Trophoblast cell (in vitro differentiated cells and primary cell): Measurements from ENCODE around the gene CELF5.

Experiments used
- DNase-seq, 2 donors: peaks; one replicate each; pipeline ENCODE4 v3.0.0-alpha.2; 2016
- H2AFZ ChIP-seq: 2 replicates; pipeline ENCODE4 v1.6.1; 2013; ENCODE audit warnings: low read length, moderate library complexity, mild to moderate bottlenecking; ENCODE audit not compliant: insufficient read depth, poor library complexity
- H2AK5ac ChIP-seq: 2 replicates; pipeline ENCODE4 v1.6.1; 2013; ENCODE audit warnings: mild to moderate bottlenecking, low read length
- H2BK120ac ChIP-seq: 2 replicates; pipeline ENCODE4 v1.6.1; 2013; ENCODE audit warnings: low read length, mild to moderate bottlenecking, moderate library complexity; ENCODE audit not compliant: insufficient read depth, poor library complexity
- H2BK12ac ChIP-seq: 2 replicates; pipeline ENCODE4 v1.6.1; 2013; ENCODE audit warnings: mild to moderate bottlenecking, low read length, moderate library complexity
- H2BK5ac ChIP-seq: 2 replicates; pipeline ENCODE4 v1.6.1; 2013; ENCODE audit warnings: low read length, low read depth, moderate library complexity, mild to moderate bottlenecking; ENCODE audit not compliant: poor library complexity
- H3K14ac ChIP-seq: 2 replicates; pipeline ENCODE4 v1.6.1; 2013; ENCODE audit warnings: mild to moderate bottlenecking, low read length
- H3K18ac ChIP-seq: 2 replicates; pipeline ENCODE4 v1.6.1; 2013; ENCODE audit warnings: mild to moderate bottlenecking, low read length
- H3K23ac ChIP-seq: 2 replicates; pipeline ENCODE4 v1.6.1; 2013; ENCODE audit warnings: low read length
- H3K27ac ChIP-seq: 2 replicates; pipeline ENCODE4 v1.5.1; 2013; ENCODE audit warnings: low read depth, mild to moderate bottlenecking, inconsistent platforms, low read length, moderate library complexity
- H3K27me3 ChIP-seq: 2 replicates; pipeline ENCODE4 v1.6.1; 2013; ENCODE audit warnings: inconsistent platforms, mild to moderate bottlenecking, low read length, moderate library complexity; ENCODE audit not compliant: insufficient read depth
- H3K36me3 ChIP-seq, 2 experiments: 1 replicate in 1 of 2; 2 replicates in 1 of 2; pipeline ENCODE4 v1.6.1; 2013; ENCODE audit warnings: low read length in 2 of 2, mild to moderate bottlenecking in 2 of 2, moderate library complexity in 1 of 2; ENCODE audit not compliant: insufficient read depth in 2 of 2, control insufficient read depth in 1 of 2
- H3K4ac ChIP-seq: 2 replicates; pipeline ENCODE4 v1.6.1; 2013; ENCODE audit warnings: low read depth, mild to moderate bottlenecking, low read length, moderate library complexity
- H3K4me1 ChIP-seq, 2 experiments: 1 replicate in 1 of 2; 2 replicates in 1 of 2; pipeline ENCODE4 v1.6.1; 2013; ENCODE audit warnings: low read length in 2 of 2, mild to moderate bottlenecking in 2 of 2, moderate library complexity in 1 of 2; ENCODE audit not compliant: insufficient read depth in 2 of 2, control insufficient read depth in 1 of 2
- H3K4me2 ChIP-seq: 2 replicates; pipeline ENCODE4 v1.6.1; 2013; ENCODE audit warnings: inconsistent platforms, mild to moderate bottlenecking, low read length, moderate library complexity
- H3K4me3 ChIP-seq: 2 replicates; pipeline ENCODE4 v1.5.1; 2013; ENCODE audit warnings: mild to moderate bottlenecking, low read depth, low read length, inconsistent platforms
- H3K79me1 ChIP-seq: one replicate; pipeline ENCODE4 v1.6.1; 2013; ENCODE audit warnings: low read length
- H3K79me2 ChIP-seq: 2 replicates; pipeline ENCODE4 v1.6.1; 2013; ENCODE audit warnings: low read length, mild to moderate bottlenecking; ENCODE audit not compliant: control insufficient read depth, insufficient read depth, poor library complexity
- H3K9ac ChIP-seq: 2 replicates; pipeline ENCODE4 v1.6.1; 2013; ENCODE audit warnings: mild to moderate bottlenecking, low read length
- H3K9me3 ChIP-seq: 2 replicates; pipeline ENCODE4 v1.6.1; 2013; ENCODE audit warnings: low read depth, mild to moderate bottlenecking, control low read depth, inconsistent platforms, low read length; ENCODE audit not compliant: insufficient read depth
- H4K12ac ChIP-seq: 2 replicates; pipeline ENCODE4 v1.6.1; 2013; ENCODE audit warnings: low read depth, mild to moderate bottlenecking, low read length, moderate library complexity
- H4K8ac ChIP-seq: 2 replicates; pipeline ENCODE4 v1.6.1; 2013; ENCODE audit warnings: low read depth, mild to moderate bottlenecking, low read length, moderate library complexity
- H4K91ac ChIP-seq: one replicate; pipeline ENCODE4 v1.6.1; 2013; ENCODE audit warnings: low read depth, mild to moderate bottlenecking, low read length, moderate library complexity
- WGBS: extraction: QIAGEN DNeasy Blood & Tissue Kit; methylation state at CpG from one replicate; pipeline ENCODE4 v1.1.7; 2013; ENCODE audit warnings: missing lambda C conversion rate; ENCODE audit not compliant: insufficient read length, insufficient coverage; ENCODE audit errors: extremely low coverage; 5-methylcytosine and 5-hydroxymethylcytosine counted together

The CELF5 gene

GRCh38 chr19:3263866-3264265, 39.4 kb downstream of the CELF5 start:
- H3K4ac ChIP-seq: no peak overlapping the region
- H3K9ac ChIP-seq: no peak overlapping the region
- H2BK120ac ChIP-seq: no peak overlapping the region
- no peak for DNase-seq
- H2BK12ac ChIP-seq: no peak overlapping the region
- H4K12ac ChIP-seq: no peak overlapping the region
- H4K91ac ChIP-seq: no peak overlapping the region
- no peaks in the 10 kb centered on the region for H3K4me1 ChIP-seq
- no peak overlapping the region for H4K8ac ChIP-seq
- H3K79me2 ChIP-seq: no peaks in the 10 kb centered on the region
- H3K27me3 ChIP-seq: no peaks in the 10 kb centered on the region
- no CpG with 5 or more reads among the region's 9 CpGs for WGBS
- H3K4me3 ChIP-seq: no peak overlapping the region
- no peak overlapping the region for H2BK5ac ChIP-seq
- no peak overlapping the region for H2AFZ ChIP-seq
- no peak overlapping the region for H3K23ac ChIP-seq
- H3K14ac ChIP-seq: no peak overlapping the region
- no peak overlapping the region for H2AK5ac ChIP-seq
- peaks cover 7% of the 10 kb centered on the region for H3K9me3 ChIP-seq
- H3K27ac ChIP-seq: no peak overlapping the region
- no peak overlapping the region for H3K18ac ChIP-seq
- H3K79me1 ChIP-seq: no peaks in the 10 kb centered on the region
- H3K36me3 ChIP-seq: no peaks in the 10 kb centered on the region
- no peak overlapping the region for H3K4me2 ChIP-seq

GRCh38 chr19:3265432-3265831, 41.0 kb downstream of the CELF5 start:
- Histone ChIP-seq H3K4me1 (no peaks in the 10 kb centered on the region), H3K9ac (no peak overlapping the region), H2AK5ac (no peak overlapping the region), H2BK5ac (no peak overlapping the region), H3K23ac (no peak overlapping the region), H4K12ac (no peak overlapping the region), H3K4me3 (no peak overlapping the region), H2AFZ (no peak overlapping the region), H3K27me3 (no peaks in the 10 kb centered on the region), H3K79me1 (no peaks in the 10 kb centered on the region), H2BK12ac (no peak overlapping the region), H2BK120ac (no peak overlapping the region), H3K9me3 (peaks cover 7% of the 10 kb centered on the region), H3K27ac (no peak overlapping the region), H3K36me3 (no peaks in the 10 kb centered on the region), H3K4me2 (no peak overlapping the region), H3K14ac (no peak overlapping the region), H4K91ac (no peak overlapping the region), H3K4ac (no peak overlapping the region), H4K8ac (no peak overlapping the region), H3K79me2 (no peaks in the 10 kb centered on the region), H3K18ac (no peak overlapping the region)
- no CpG with 5 or more reads among the region's 6 CpGs for WGBS
- DNase-seq: no peak

- Histone ChIP-seq H3K4me1 (no peaks in the 10 kb centered on the region), H3K14ac (no peak overlapping the region), H4K12ac (no peak overlapping the region), H3K79me2 (no peaks in the 10 kb centered on the region), H2BK12ac (no peak overlapping the region), H3K4me2 (no peak overlapping the region), H4K91ac (no peak overlapping the region), H2AFZ (no peak overlapping the region), H3K79me1 (no peaks in the 10 kb centered on the region), H2BK5ac (no peak overlapping the region), H4K8ac (no peak overlapping the region), H3K9ac (no peak overlapping the region), H3K27me3 (no peaks in the 10 kb centered on the region), H2BK120ac (no peak overlapping the region), H3K4me3 (no peak overlapping the region), H3K4ac (no peak overlapping the region), H3K23ac (no peak overlapping the region), H3K36me3 (no peaks in the 10 kb centered on the region), H3K9me3 (peaks cover 7% of the 10 kb centered on the region), H2AK5ac (no peak overlapping the region), H3K18ac (no peak overlapping the region), H3K27ac (no peak overlapping the region)
- no CpG with 5 or more reads among the region's 19 CpGs for WGBS
- no peak for DNase-seq
These were observed 41.7 kb downstream of the CELF5 start for GRCh38 chr19:3266092-3266693.

DNA sequence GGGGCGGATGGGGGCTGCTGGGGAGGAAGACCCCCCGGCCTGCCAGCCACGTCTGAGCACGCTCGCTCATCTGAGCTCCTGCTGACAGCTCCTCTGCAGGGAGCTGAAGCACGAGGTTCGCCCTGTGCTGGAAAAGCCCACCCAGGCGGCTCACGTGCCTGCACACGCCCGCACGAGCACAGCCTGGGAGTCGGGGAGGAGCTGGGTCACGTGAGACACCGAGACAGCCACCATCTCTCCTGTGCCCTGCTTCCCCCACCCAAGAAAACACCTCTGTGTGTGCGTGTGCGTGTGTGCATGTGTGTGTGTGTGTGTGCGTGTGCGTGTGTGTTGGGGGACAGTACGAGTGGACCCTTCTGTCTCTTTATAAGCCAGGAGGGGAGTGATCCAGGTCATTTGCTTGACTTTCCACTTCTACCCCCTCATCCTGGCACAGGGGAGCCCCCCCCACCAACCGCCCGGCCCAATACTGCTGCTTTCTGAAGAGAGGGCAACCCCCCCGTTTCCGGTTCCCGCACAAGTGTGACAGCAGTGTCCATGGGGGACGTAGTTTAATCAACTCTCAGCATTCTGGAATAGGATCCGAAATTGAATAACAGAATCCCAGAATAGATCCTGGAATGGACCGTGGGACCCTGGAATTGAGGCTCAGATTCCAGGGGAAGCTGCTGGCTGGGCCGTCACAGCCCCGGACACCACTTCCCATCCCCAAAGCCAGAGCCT, 42.5 kb downstream of the CELF5 start:
- Histone ChIP-seq H3K18ac (no peak overlapping the region), H3K4me3 (no peak overlapping the region), H4K91ac (no peak overlapping the region), H2BK5ac (no peak overlapping the region), H2BK120ac (no peak overlapping the region), H3K4me2 (no peak overlapping the region), H3K9ac (no peak overlapping the region), H3K27me3 (no peaks in the 10 kb centered on the region), H4K8ac (no peak overlapping the region), H2AFZ (no peak overlapping the region), H4K12ac (no peak overlapping the region), H3K36me3 (no peaks in the 10 kb centered on the region), H2AK5ac (no peak overlapping the region), H3K4me1 (no peaks in the 10 kb centered on the region), H3K79me2 (no peaks in the 10 kb centered on the region), H2BK12ac (no peak overlapping the region), H3K79me1 (no peaks in the 10 kb centered on the region), H3K27ac (no peak overlapping the region), H3K9me3 (peaks cover 7% of the 10 kb centered on the region), H3K14ac (no peak overlapping the region), H3K4ac (no peak overlapping the region), H3K23ac (no peak overlapping the region)
- DNase-seq: no peak
- WGBS: no CpG with 5 or more reads among the region's 30 CpGs
